OCI-LY7 (cell line): ENCODE results near the gene JPT2.

Source experiments
- EZH2phosphoT487 ChIP-seq: fragments of 200-600 bp; sonication (generic); IDR thresholded peaks from 2 replicates; pipeline ENCODE4 v1.6.1; 2018; ENCODE audit warnings: low read depth, borderline replicate concordance, mild to moderate bottlenecking, mixed run types, antibody characterized with exemption, low read length, moderate library complexity, mixed read lengths
- TF ChIP-seq, protein P1 (sequence below): fragments of 200-600 bp; sonication (generic); conservative IDR thresholded peaks from 2 replicates; pipeline ENCODE4 v1.5.1; 2014; ENCODE audit warnings: mild to moderate bottlenecking, antibody characterized with exemption, low read length, moderate library complexity, mixed read lengths

- TF ChIP-seq, protein P1, sequence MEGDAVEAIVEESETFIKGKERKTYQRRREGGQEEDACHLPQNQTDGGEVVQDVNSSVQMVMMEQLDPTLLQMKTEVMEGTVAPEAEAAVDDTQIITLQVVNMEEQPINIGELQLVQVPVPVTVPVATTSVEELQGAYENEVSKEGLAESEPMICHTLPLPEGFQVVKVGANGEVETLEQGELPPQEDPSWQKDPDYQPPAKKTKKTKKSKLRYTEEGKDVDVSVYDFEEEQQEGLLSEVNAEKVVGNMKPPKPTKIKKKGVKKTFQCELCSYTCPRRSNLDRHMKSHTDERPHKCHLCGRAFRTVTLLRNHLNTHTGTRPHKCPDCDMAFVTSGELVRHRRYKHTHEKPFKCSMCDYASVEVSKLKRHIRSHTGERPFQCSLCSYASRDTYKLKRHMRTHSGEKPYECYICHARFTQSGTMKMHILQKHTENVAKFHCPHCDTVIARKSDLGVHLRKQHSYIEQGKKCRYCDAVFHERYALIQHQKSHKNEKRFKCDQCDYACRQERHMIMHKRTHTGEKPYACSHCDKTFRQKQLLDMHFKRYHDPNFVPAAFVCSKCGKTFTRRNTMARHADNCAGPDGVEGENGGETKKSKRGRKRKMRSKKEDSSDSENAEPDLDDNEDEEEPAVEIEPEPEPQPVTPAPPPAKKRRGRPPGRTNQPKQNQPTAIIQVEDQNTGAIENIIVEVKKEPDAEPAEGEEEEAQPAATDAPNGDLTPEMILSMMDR = no peak
- TF ChIP-seq EZH2phosphoT487 = no peak
Measured at GRCh38 chr16:1674306-1674705, 3.8 kb upstream of the JPT2 start.
